HepG2 (cell line): ENCODE data around the gene SLC18A2. TPM values are rescaled to one million over a fixed set of nuclear protein-coding genes. Genes with fewer than 3 reads are reported as not detected.

Experiments used
- ATAC-seq: fragments of 200-7000 bp; cut with Tn5 transposase; 3 replicates; pipeline ENCODE4 v1.9.1; 2020; ENCODE audit warnings: mild to moderate bottlenecking, moderate library complexity
- BruUV-seq: library from RNA; stranded (reverse); fragments of 400-500 nt; replicated peaks from 2 replicates; lab custom pipeline; 2021; lab: Mats Ljungman, UMichigan
- CTCF ChIA-PET: fragments of 300-600 bp; formaldehyde crosslinking; extraction: SDS; loops from one replicate; lab custom pipeline; 2021; ENCODE audit warnings: low total read pairs, inconsistent platforms, low intra/inter-chr PET ratio; lab: Yijun Ruan, JAX
- POLR2A ChIA-PET: fragments of 350-600 bp; sonication (Branson Sonifier 250); formaldehyde crosslinking; loops from one replicate; lab custom pipeline; 2020; ENCODE audit warnings: antibody characterized with exemption, inconsistent platforms; lab: Yijun Ruan, JAX
- DNase-seq: peaks from one replicate; pipeline ENCODE4 v3.0.0-alpha.2; 2015; ENCODE audit warnings: low spot score
- FAIRE-seq: peaks from 3 replicates; lab custom pipeline; 2011; peaks lifted over from hg19 to GRCh38; lab: Jason Lieb, UNC
- H2AFZ ChIP-seq: one replicate; pipeline ENCODE4 v1.6.1; 2011; ENCODE audit warnings: low read length, inconsistent platforms
- H3K27ac ChIP-seq: fragments of 300-600 bp; 3 replicates; pipeline ENCODE4 v1.8.0; 2011; ENCODE audit warnings: mixed run types, mild to moderate bottlenecking, mixed read lengths, low read length, inconsistent platforms; ENCODE audit not compliant: insufficient read depth; ENCODE audit errors: extremely low read length
- H3K27me3 ChIP-seq, 2 experiments: fragments of 200-600 bp in 1 of 2; 2 replicates in 1 of 2; 3 replicates in 1 of 2; pipeline versions ENCODE4 v1.6.0 to v1.8.0; 2011; ENCODE audit warnings: low read length in 2 of 2, mild to moderate bottlenecking in 2 of 2, moderate library complexity in 2 of 2, inconsistent platforms in 1 of 2; ENCODE audit not compliant: insufficient read depth in 2 of 2, control insufficient read depth in 1 of 2
- H3K36me3 ChIP-seq, 2 experiments: fragments of 200-600 bp in 1 of 2; replicated peaks in 1 of 2; 2 replicates in 1 of 2; 3 replicates in 1 of 2; pipeline versions ENCODE4 v1.5.1 to v1.8.0; 2011; ENCODE audit warnings: low read length in 2 of 2, inconsistent platforms in 1 of 2; ENCODE audit not compliant: insufficient read depth in 2 of 2, control insufficient read depth in 1 of 2
- H3K4me1 ChIP-seq: 2 replicates; pipeline ENCODE4 v1.5.1; 2012; ENCODE audit warnings: low read length, inconsistent platforms; ENCODE audit not compliant: insufficient read depth
- H3K4me2 ChIP-seq: 2 replicates; pipeline ENCODE4 v1.6.0; 2011; ENCODE audit warnings: low read depth, low read length, inconsistent platforms
- H3K4me3 ChIP-seq, 3 experiments: fragments of 200-600 bp in 1 of 3; sonication (generic), shearing (Covaris generic) in 1 of 3; replicated peaks in 1 of 3; 2 replicates each; pipeline ENCODE4 v1.5.1; 2011 to 2016; ENCODE audit warnings: low read length in 3 of 3, inconsistent platforms in 2 of 3, low read depth in 2 of 3, mild to moderate bottlenecking in 2 of 3, control low read depth in 1 of 3, mixed read lengths in 1 of 3; ENCODE audit not compliant: insufficient read depth in 1 of 3
- H3K79me2 ChIP-seq: one replicate; pipeline ENCODE4 v1.6.1; 2011; ENCODE audit warnings: low read length, inconsistent platforms; ENCODE audit not compliant: insufficient read depth
- H3K9ac ChIP-seq: 2 replicates; pipeline ENCODE4 v1.6.0; 2011; ENCODE audit warnings: mild to moderate bottlenecking, low read depth, low read length, inconsistent platforms; ENCODE audit not compliant: insufficient read depth
- H3K9me3 ChIP-seq: 2 replicates; pipeline ENCODE4 v1.5.1; 2012; ENCODE audit warnings: mild to moderate bottlenecking, low read length
- H4K20me1 ChIP-seq: 2 replicates; pipeline ENCODE4 v1.6.0; 2011; ENCODE audit warnings: inconsistent platforms, mild to moderate bottlenecking, low read length, moderate library complexity; ENCODE audit not compliant: insufficient read depth
- ATF1 ChIP-seq: IDR thresholded peaks from 2 replicates; pipeline ENCODE4 v1.6.1; 2016; ENCODE audit warnings: mild to moderate bottlenecking, control low read depth
- CREBL2 ChIP-seq: sonication (generic); formaldehyde crosslinking; IDR thresholded peaks from 2 replicates; pipeline ENCODE4 v1.8.1; 2023; ENCODE audit warnings: missing genetic modification reagents, mild to moderate bottlenecking, borderline replicate concordance
- NFRKB ChIP-seq: fragments of 450-650 bp; IDR thresholded peaks from 2 replicates; pipeline ENCODE4 v1.6.1; 2017
- PITX1 ChIP-seq: sonication (generic); formaldehyde crosslinking; IDR thresholded peaks from 2 replicates; pipeline ENCODE4 v1.5.1; 2020; ENCODE audit warnings: mild to moderate bottlenecking, missing genetic modification reagents
- TEF ChIP-seq: sonication (generic); formaldehyde crosslinking; IDR thresholded peaks from 2 replicates; pipeline ENCODE4 v1.5.0; 2020; ENCODE audit warnings: missing genetic modification reagents
- THAP7 ChIP-seq: sonication (generic); formaldehyde crosslinking; IDR thresholded peaks from 2 replicates; pipeline ENCODE4 v1.8.1; 2023; ENCODE audit warnings: mild to moderate bottlenecking, missing genetic modification reagents
- TSC22D2 ChIP-seq: sonication (generic); formaldehyde crosslinking; IDR thresholded peaks from 2 replicates; pipeline ENCODE4 v1.5.1; 2020; ENCODE audit warnings: missing genetic modification reagents, mild to moderate bottlenecking, borderline replicate concordance
- ZBTB20 ChIP-seq: sonication (generic); formaldehyde crosslinking; IDR thresholded peaks from 2 replicates; pipeline ENCODE4 v1.8.1; 2023; ENCODE audit warnings: missing genetic modification reagents, low read depth, mild to moderate bottlenecking, borderline replicate concordance
- ZNF225 ChIP-seq: sonication (generic); formaldehyde crosslinking; IDR thresholded peaks from 2 replicates; pipeline ENCODE4 v1.4.0; 2020; ENCODE audit warnings: mild to moderate bottlenecking, missing genetic modification reagents
- ZNF331 ChIP-seq: sonication (generic); formaldehyde crosslinking; IDR thresholded peaks from 2 replicates; pipeline ENCODE4 v1.4.0; 2020; ENCODE audit warnings: missing genetic modification reagents
- ZNF780A ChIP-seq: sonication (generic); formaldehyde crosslinking; IDR thresholded peaks from 2 replicates; pipeline ENCODE4 v1.8.0; 2022; ENCODE audit warnings: mild to moderate bottlenecking, missing genetic modification reagents, moderate library complexity
- WGBS: methylation state at CpG from one replicate; pipeline ENCODE4 v1.1.6; 2017; ENCODE audit warnings: low lambda C conversion rate; 5-methylcytosine and 5-hydroxymethylcytosine counted together
- in situ Hi-C: cut with HindIII; loops from 2 replicates; pipeline ENCODE4 v1.10.0; 2017; ENCODE audit warnings: low pct_unique_long_range_greater_than_20kb; ENCODE audit not compliant: extremely low pct_ligation_motif_present
- intact Hi-C: fragments of 100-400 bp; cut with micrococcal nuclease; formaldehyde crosslinking; loops from one replicate; pipeline ENCODE4 v1.10.0; 2022; ENCODE audit not compliant: unreplicated experiment
- polyA plus RNA-seq, 8 experiments: library from polyadenylated mRNA; depleted of rRNA in 3 of 8; stranded (reverse) in 7 of 8; unstranded in 1 of 8; fragments of >200 nt; fragmentation: Illumina TruSeq in 4 of 8; extraction: Trizol in 4 of 8; gene quantifications; 2 replicates each; pipeline versions ENCODE4 v1.2.1 to v1.2.3, GENCODE V29; 2011 to 2016; ENCODE audit warnings: low read depth in 4 of 8, missing spikeins in 1 of 8, mixed read lengths in 1 of 8; ENCODE audit not compliant: insufficient read depth in 1 of 8
- total RNA-seq, 5 experiments: library from RNA; depleted of rRNA; stranded (reverse); fragments of >200 nt; fragmentation: Illumina TruSeq; extraction: Trizol; gene quantifications; 2 replicates each; pipeline ENCODE4 v1.2.3, GENCODE V29; 2016; ENCODE audit warnings: low read depth in 1 of 5

The SLC18A2 gene
- total and polyA plus RNA-seq, 2 of the 13 experiments (the other 11 are each of a cell fraction or from before 2014, with no cell fraction given), result not detected

DNA sequence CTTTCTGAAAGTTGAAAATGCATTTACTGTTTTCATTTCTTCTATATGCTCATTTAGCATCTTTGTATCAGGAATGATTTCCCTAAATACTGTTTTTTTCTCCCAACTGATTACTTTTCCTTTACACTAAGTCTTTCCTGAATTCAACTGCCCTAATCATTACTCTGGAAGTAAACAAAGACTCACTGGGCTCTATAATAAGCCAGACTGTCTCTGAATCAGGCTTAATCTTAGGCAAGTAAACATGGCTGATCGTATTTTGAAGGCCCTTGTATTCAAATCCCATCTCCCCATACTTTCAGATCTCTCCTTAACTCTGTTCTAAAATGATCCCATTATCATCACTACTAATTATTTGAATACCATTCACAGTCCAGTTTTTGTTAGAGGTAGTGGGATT, 72.7 kb downstream of the SLC18A2 start:
- TF ChIP-seq TEF (CRISPR knock-in tag) (no peak), THAP7 (CRISPR knock-in tag) (no peak), CREBL2 (CRISPR knock-in tag) (no peak), ZNF331 (CRISPR knock-in tag) (no peak), ATF1 (CRISPR knock-in tag) (no peak), ZNF225 (CRISPR knock-in tag) (no peak), PITX1 (no peak), ZBTB20 (CRISPR knock-in tag) (no peak), ZNF780A (CRISPR knock-in tag) (no peak), TSC22D2 (CRISPR knock-in tag) (no peak), NFRKB (no peak)
- Histone ChIP-seq H3K4me3 (no peak overlapping the region), H3K79me2 (no peaks in the 10 kb centered on the region), H3K36me3 (peaks cover 4 to 27% of the 10 kb centered on the region in 2 experiments; a peak in 4 of 5 replicates), H3K4me2 (no peak overlapping the region), H2AFZ (no peak overlapping the region), H3K27me3 (no peaks in the 10 kb centered on the region), H4K20me1 (no peaks in the 10 kb centered on the region), H3K9me3 (no peaks in the 10 kb centered on the region), H3K9ac (no peak overlapping the region), H3K4me1 (no peaks in the 10 kb centered on the region), H3K27ac (no peak overlapping the region)
- in situ Hi-C loops, result no loop called here
- FAIRE-seq (no peak), DNase-seq (no peak), ATAC-seq (no peak)
- intact Hi-C loops, result no loop called here
- CTCF ChIA-PET, result no interaction called here
- POLR2A ChIA-PET, result no interaction called here
- 97% methylated on average over 1 of the region's 1 CpG for WGBS
- BruUV-seq, result no TSS peak
